Measurements from ENCODE around the gene PWP1.

The PWP1 gene

DNA sequence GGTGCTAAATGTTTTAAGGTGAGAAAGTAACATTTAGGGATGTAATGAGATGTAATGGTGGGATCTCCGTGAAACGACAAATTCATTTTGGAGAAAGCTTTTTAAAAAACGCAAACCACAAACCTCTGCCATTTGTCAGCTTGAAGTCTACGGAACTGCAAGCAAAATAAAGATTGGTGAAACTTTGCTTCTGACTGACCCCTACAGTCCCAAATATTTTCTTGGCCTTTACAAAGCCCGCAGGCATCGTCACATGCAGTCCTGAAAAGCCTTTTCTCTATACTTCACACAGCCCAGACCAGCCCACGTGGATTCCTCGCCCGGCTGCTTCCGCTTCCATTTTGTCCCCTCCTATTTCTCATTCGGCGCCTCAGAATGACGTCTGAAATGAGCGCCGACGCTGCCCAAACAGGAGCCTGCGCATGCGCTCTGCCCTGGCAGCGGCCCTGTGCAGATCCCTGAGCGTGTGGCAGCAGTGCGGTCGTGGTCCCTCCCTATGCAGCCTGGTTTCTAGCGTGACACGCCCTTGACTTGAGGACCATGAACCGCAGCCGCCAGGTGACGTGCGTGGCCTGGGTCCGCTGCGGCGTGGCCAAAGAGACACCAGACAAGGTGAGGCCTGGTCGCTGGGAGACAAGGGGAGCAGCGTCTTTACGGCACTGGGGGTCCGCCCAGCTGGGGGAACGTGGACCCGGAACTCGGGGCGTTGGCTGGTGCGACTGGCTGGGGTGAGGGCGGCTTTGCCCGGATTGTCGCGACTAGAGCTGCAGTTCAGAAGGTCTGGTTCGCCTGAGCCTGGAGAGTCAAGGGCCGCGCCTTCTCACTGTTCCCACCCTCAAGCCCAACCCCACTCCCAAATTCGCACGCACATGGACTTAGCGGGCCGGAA, at the start of gene PWP1:
Gene PWP1, plus strand, starts transcription at position 440 of the 889 bp plus-strand sequence. Its CDS starts 101 bp downstream, at position 541.
- DNase-seq (ENCODE audit: low read depth in 2 of 2) = peak; percentile 89

DNA sequence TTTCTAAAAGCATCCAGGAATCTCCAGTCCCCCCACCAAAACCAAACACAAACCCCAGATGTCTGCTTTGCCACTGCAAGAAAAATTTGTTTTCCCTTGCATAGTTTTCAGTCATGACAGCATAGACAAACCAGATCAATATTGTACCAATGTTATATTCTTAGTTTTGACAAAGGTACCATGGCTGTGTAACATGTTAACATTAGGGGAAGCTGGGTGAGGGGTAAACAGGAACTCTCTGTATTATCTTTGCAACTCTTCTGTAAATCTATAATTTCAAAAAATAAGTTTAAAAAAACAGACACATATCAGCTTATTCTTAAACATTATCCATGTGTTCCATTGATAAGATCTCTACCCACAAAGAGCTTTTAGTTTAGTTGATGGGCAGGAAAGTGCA, 44.4 kb upstream of the PWP1 start:
- no peak for DNase-seq (ENCODE audit: low read depth in 2 of 2)

DNA sequence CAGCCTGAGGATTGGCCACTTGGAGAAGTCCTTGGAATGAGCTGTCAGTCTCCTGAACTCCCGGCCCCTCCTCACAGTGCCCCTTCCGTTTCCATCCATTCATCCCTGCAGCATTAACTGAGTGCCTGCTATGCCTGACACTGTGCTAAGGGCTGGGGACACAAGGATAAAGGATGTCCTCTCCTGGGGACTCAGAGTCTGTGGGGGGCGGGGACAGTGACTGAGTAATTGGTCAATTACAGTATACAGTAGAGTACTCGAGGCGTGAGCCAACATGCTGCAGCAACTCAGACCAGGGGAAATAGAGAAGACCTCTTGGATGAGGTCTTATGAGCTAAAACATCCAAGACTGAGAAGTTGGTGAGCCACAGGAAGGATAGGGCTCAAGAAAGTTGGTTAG, 43.4 kb upstream of the PWP1 start:
- DNase-seq (ENCODE audit: low read depth in 2 of 2) = no peak

DNA sequence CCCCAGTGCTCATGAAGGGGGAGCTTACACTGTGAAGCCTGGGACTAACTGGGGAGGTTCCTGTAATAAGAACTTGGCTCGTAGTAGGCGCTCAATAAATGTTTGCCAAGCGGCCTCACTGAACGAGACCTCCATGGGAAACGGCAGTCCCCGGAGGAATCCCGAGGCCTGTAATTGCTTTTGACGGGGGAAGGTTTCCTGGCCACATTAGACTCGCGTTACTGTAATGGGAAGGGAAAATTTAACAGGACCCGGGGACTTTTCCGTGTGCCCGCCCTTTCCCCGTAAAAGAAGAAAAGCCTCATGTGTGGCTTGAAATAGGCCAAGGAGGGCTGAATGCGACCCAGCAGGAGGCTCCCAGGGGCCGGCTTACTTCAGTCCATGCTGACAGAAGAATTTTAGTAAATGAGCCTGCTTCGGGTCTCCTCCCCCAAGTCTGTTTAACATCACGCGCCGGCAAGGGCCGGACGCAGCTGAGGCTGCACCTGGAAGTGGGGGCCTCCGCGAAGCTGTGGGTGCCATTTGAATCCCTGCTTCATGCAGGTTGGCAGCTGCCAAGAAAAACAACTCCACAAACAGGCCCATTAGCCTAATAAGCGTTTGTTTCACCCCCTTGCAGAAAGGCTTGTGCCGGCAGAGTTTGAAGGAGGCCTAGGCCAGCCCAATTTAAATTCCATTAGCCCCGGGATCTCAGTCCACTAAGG, 39.8 kb upstream of the PWP1 start:
- DNase-seq (ENCODE audit: low read depth in 2 of 2) = no peak

DNA sequence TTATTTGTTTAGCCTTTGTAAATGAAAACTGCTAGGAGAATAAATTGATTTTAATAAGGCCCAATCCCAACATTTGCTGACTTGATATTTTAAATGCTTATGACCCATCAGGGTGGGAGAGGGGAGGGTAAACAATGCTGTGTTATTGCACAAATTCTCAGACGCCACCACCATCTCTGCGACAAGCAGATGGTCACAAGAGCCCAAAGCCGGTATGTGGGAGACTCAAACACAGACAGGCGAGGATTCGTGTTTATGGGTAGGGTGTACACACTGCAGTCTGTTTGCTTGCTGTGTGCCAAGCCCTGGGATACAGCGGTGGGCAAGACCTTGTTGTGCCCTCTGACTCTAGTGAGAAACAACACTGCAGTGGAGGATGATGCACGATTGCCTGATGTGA, 39.2 kb upstream of the PWP1 start:
- no peak for DNase-seq (ENCODE audit: low read depth in 2 of 2)

DNA sequence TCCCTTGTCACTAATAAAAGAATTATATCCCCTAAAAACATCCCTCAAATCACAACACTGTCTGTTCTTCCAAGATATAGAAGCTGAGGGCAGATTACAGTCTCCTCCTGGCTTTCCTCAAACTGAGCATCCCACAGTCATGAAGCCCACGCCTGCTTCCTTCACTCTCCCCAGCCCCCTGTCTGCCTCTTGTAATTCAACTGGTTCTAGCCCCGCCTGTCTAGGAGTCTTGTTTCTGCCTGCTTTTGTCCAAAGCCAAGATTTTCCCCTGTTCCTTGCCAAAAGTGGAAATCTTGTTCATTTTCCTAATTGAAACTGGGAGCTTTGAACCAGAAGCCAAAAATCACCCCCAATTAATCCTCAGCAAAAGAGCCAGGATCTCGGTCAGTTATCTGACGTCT, 35.9 kb upstream of the PWP1 start:
- no peak for DNase-seq (ENCODE audit: low read depth in 2 of 2)

DNA sequence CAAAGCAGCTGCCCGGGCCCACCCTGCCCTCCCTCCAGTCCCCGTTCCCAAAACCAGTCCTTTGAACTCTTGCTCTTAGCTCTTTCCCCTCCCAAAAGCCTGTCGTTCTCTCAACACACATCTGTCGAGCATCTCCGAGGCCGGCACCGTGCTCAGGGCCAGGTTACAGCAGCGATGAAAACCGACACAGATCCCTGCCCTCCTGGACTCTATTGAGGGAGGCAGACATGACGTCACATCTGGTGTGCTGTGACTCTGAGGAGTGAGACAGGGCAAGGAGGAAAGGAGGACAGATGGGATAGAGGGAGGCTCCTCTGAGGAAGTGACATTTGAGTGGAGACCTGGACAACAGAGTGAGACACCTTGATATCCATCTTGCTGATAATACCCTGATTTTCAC, 34.6 kb upstream of the PWP1 start:
- no peak for DNase-seq (ENCODE audit: low read depth in 2 of 2)

DNA sequence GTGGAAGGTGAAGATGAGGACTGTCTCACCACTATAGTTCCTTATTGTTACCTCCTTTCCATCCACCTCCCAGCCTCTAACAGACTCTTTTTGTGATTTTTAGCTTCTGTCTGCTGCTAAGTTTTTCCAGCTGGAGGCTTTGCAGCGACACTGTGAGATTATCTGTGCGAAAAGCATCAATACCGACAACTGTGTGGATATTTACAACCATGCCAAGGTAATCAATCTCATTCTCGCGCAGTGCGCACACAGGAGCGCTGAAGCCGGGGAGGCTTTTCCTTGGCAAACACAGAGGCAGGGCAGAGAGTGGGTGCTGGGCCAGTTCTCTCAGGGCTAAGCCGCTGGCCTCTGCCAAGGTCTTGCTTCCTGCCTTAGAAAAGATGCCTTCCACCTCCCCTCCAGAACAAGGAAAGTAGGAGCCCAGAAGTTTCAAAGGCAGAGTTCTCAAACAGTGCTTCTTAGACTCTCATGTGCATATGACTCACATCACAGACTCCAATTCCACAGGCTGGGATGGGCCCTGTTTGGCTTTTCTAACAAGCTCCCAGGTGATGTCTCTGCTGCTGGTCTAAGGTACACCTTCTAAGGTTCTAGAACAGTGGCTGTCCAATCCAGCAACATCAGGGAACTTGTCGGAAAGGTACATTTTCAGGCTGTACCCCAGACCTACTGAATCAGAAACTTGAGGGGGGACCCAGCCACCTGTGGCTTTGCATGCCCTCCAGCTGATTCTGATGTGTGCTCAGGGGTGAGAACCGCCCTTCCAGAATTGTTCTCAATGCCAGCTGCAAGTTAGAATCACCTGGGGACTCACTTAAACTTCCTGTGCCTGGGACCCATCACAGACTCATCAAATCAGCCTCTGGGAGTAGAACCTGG, 33.8 kb upstream of the PWP1 start:
- DNase-seq (ENCODE audit: low read depth in 2 of 2) = no peak

DNA sequence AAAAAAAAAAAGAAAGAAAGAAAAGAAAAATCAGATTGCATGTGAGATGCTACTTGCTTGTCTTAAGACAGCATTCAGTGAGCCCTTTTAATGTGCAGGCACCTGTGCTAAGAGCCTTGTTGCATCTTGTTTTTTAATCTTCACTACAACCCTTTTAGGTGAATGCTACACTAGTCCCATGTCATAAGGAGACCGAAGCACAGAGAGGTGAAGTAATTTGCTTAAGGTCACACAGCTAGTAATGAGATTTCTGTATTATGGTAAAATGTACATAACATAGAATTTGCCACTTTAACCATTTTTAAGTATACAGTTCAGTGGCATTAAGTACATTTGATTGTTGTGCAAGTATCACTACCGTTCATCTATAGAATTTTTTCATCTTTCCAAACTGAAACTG, 32.1 kb upstream of the PWP1 start:
- DNase-seq (ENCODE audit: low read depth in 2 of 2) = no peak

DNA sequence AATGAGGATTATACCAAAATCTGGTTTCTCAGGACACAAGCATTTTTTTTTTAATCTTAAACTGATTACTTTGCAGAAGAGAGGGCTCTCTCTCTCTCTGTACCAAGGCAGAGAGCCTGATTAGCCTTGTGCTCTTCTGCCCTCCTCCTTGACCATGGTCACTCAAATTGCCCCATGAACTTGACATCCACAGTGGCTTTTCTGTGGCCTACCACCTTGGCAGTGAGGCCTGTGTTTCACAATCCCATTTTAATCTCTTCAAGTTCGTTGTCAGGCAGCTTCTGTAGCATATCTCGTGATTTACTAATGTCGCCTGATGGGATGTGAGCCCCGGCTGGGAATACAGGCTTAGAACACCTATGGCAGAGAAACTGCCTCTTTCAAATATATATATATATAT, 30.7 kb upstream of the PWP1 start:
- no peak for DNase-seq (ENCODE audit: low read depth in 2 of 2)

DNA sequence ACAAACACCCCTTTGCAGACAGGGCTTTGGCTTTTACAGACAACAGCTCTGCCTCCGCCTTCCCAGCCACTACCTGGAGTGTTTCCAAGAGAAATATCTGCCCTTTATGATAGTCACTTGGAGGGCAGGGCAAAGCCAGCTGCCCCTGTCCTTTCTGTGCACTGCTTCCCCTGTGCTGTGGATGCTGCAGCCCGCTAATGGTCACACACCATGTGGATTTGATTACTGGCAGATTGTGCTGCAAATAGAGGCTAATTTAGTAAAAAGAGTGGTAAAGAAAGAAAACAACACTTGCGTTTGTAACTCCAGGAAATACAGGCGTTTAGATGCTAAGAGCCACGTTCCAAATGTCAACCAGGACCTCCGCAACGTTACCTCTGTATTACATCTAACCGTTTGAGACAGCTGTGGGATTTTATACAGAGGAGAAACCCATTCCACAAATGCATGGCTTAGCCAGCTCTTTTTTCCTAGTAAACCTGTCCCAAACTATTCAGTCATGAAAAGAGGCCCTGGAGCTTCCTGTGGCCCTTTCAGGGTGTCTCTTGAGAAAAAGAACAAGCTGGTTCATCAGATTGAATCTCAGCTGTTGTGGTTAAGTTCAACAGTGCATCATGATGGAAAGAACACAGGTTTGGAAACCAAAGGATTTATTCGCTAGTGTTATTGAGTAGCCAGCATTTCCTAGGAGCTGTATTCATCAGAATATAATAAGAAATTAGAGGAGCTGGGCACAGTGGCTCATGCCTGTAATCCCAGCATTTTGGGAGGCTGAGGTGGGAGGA, 30.1 kb upstream of the PWP1 start:
- DNase-seq (ENCODE audit: low read depth in 2 of 2) = no peak

DNA sequence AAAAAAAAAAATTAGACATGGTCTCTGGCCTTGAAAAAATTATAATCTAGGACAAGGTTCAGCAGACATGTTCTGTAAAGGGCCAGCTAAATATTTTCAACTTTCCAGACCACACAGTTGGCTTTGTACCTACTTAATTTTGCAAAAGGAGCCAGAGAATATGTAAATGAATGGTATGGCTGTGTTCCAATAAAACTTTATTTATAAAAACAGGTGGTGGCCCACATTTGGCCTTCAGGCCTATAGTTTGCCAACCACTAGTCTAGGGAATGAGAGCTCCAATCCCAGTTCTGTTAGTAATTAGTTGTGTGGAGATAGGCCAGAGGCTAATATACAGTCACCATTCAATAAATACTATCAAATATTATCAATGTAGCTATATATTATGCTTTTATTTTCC, 29.3 kb upstream of the PWP1 start:
- DNase-seq (ENCODE audit: low read depth in 2 of 2) = no peak

DNA sequence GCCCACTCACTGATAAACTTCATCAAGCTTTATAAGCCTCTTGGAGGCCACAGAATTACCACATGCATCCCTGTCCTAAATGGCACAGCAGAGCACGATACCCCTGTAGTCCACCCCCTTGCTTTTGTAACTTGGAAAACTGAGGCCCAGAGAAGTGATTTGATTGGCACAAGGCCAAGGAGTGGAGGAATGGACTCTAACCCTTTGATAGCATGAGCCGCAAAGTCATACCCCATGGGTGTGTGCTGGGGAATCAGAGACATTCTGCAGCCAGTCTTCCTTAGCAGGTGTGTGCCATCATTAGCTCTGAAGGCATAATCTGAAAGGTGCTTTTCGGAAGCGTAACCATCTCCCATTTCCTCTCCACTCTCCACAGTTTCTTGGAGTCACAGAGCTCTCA, 28.5 kb upstream of the PWP1 start:
- DNase-seq (ENCODE audit: low read depth in 2 of 2) = no peak

DNA sequence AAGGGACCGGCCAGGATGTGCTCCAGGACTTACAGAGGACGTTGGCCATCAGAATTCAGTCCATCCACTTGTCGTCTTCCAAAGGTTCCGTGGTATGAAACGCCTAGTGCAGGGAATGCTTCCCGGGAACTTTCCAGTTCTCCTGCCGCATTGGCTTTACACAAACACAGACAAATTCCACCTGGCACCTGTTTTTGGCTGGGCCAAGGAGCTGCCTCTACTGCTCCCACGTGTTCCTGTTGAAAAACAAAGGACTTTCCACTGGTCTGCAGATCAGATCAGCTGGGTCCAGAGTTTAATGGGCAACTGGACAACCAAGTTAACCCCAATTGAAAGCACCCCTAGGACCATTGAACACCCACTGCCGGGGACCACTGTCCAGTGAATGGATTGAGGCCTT, 28.0 kb upstream of the PWP1 start:
- DNase-seq (ENCODE audit: low read depth in 2 of 2) = no peak

DNA sequence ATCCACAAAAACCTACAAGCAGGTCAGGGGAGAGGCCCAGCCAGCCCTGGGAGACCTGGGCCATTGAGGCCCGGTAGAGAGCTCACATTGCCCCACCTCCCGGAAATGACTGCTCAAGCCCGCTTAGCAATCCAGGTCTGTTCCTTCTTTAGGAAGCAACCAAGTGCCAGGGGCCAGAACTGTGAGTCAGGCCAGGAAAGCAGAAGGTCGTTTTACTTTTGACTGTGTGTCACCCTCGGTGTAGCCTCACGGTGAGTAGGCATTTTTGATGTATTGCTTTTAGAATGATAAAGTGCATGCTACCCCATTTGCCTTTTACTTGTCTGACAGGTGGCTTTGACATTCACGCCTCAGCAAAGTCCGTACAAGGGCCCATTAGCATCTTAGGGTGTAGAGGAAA, 25.4 kb upstream of the PWP1 start:
- DNase-seq (ENCODE audit: low read depth in 2 of 2) = no peak

DNA sequence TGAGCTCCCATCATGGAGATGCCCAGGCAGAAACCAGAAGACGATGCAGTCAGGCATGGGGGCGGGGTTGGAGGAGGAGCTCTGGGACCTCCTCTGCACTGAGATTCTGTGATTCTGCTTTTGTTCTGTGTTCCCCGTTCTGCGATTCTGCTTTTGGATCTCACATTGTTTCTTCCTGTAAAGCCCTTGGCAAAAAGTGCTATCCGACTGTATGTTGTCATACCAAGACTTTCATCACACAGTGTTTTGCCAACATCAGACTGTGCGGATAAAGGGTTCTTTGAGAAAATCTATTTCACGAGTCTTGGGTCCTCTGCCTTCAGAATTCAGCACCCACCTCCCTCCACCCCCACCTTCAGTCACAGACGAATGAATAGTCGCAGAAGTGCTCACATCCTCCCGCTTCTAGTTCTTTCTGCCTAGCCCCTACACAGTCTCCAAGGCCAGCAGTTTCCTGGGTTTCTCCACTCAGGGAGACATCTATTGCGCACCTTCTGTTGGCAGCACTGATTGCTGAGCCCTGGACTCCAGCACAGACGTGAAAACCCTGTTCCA, 24.7 kb upstream of the PWP1 start:
- DNase-seq (ENCODE audit: low read depth in 2 of 2) = no peak

DNA sequence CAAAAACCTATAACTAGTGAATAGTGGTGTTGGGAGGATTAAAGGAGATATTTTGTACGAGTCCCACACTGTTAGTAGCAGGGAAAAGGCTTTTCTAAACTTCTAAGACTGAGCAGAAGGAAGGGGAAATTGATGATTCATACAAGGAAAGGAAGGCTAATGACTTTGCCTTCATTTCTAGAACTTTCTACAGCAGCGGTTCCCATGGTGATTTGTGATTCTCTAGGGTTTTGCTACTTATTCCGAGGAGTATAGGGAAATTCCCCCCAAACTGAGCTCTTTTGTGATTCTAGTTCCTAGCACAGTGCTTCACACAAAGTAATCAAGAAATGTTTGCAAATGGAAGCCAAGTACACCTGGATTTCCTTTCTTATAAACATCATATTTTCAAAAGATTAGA, 23.8 kb upstream of the PWP1 start:
- no peak for DNase-seq (ENCODE audit: low read depth in 2 of 2)

DNA sequence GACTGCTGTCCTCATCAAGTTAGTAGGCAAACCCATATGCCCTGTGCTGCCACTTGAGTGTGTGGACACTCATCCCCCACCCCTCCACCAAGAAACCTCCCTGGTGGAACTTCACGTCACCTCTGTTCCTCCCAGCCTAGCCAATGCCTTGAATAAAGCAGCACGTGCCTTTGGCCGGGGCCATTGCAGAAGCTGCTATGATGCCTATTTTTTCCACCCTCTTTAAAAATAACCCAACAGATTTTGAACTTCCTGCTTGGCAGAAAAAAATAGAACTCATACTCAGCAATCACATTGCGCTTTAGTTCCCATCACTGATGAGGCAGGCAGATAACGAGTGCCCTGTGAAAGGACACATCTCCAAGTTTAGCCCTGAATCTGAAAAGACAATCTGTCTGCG, 23.1 kb upstream of the PWP1 start:
- DNase-seq (ENCODE audit: low read depth in 2 of 2) = no peak

DNA sequence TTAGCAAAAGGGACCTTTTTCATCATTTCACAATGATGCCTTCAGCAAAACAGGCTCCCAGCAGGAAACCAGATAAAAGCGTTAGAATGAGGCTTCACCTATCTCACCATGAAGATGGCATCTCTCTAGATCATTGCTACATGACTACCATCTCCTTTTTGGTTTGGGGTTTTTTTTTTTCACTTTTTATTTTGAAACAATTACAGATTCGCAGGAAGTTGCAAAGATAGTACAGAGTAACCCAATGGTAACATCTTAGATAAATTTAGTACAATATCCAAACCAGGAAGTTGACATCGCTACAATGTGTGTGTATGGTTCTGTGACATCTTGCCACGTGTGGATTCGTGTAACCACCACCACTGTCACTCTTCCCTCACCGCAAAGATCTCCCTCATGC, 22.3 kb upstream of the PWP1 start:
- no peak for DNase-seq (ENCODE audit: low read depth in 2 of 2)

DNA sequence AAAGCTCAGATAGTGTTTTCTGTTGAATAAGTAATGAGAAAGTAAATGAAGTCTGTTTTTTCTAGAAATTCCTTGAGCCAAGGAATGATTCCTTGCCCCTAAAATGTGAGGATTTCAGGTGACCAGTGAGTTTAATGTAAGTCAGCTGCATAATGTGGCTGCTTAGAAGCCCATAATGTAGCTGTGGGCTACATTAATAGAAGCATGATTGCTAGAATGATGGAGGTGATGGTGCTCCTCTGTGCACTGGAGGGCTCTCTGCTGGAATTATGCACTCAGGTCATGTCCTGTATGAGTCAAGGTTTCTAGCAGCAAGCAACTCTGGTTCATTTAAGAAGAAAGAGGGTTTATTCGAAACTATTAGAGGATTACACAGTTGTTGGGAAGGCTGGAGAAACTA, 19.6 kb upstream of the PWP1 start:
- no peak for DNase-seq (ENCODE audit: low read depth in 2 of 2)

DNA sequence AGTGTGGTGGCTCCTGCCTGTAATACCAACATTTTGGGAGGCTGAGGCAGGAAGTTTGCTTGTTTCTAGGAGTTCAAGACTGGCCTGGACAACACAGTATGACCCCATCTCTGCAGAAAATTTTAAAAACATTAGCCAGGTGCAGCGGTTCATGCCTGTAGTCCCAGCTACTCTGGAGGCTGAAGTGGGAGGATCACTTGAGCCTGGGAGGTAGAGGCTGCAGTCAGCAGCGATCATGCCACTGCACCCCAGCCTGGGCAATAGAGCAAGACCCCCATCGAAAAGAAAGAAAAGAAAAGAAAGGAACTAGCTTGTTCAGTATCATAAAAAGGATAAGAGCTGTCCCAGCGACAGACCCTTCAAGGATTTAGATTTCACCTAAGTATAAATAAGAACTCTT, 18.1 kb upstream of the PWP1 start:
- no peak for DNase-seq (ENCODE audit: low read depth in 2 of 2)
